ENCODE results near the gene CYP2C9. TPM values are rescaled to one million over a fixed set of nuclear protein-coding genes. Genes with fewer than 3 reads are reported as not detected.

CYP2C9 gene
- total and polyA plus RNA-seq, 2 experiments from 2014 or later, result not detected

GRCh38 chr10:94916423-94916822, 22.0 kb upstream of the CYP2C9 start:
- H3K27me3 Mint-ChIP-seq (ENCODE audit: insufficient read depth, low read depth, poor library complexity), result no peaks in the 10 kb centered on the region
- no peaks in the 10 kb centered on the region for H4K20me1 ChIP-seq (replicated peaks; ENCODE audit: insufficient read depth)
- no peak overlapping the region for H3K27ac ChIP-seq (ENCODE audit: low read depth)
- no peak overlapping the region for H3K4me3 Mint-ChIP-seq
- DNase-seq (ENCODE audit: low spot score), result no peak
- no peak overlapping the region for H2AFZ ChIP-seq
- H3K79me2 ChIP-seq (replicated peaks; ENCODE audit: insufficient read depth), result no peaks in the 10 kb centered on the region
- H3K36me3 ChIP-seq (ENCODE audit: insufficient read depth), result no peaks in the 10 kb centered on the region
- H3K4me1 Mint-ChIP-seq, result no peaks in the 10 kb centered on the region
- H3K27ac Mint-ChIP-seq, result no peak overlapping the region
- no peak for TF ChIP-seq EZH2 (IDR thresholded peaks at IDR 0.05; ENCODE audit: low read depth, unreplicated experiment)
- no peak for TF ChIP-seq ETS1 (IDR thresholded peaks at IDR 0.05)
- no peak for TF ChIP-seq POLR2AphosphoS5 (IDR thresholded peaks at IDR 0.05; ENCODE audit: low read depth)
- no peaks in the 10 kb centered on the region for H3F3A ChIP-seq (replicated peaks; ENCODE audit: low read depth)
- peaks cover 6% of the 10 kb centered on the region for H3K9me2 ChIP-seq (ENCODE audit: insufficient read depth)
- H3K9me3 Mint-ChIP-seq, result peaks cover 40% of the 10 kb centered on the region
- H3K4me1 ChIP-seq (ENCODE audit: insufficient read depth), result no peaks in the 10 kb centered on the region
- no peak for ATAC-seq
- H3K36me3 Mint-ChIP-seq (ENCODE audit: low read depth), result no peaks in the 10 kb centered on the region
- no peaks in the 10 kb centered on the region for H3K27me3 ChIP-seq (ENCODE audit: insufficient read depth)
- no peak overlapping the region for H3K4me2 ChIP-seq
- H3K4me3 ChIP-seq, result no peak overlapping the region

- H3K4me1 Mint-ChIP-seq, result no peaks in the 10 kb centered on the region
- H2AFZ ChIP-seq, result no peak overlapping the region
- peaks cover 1% of the 10 kb centered on the region; the same call in 1 of the 3 replicates for H3K36me3 Mint-ChIP-seq (ENCODE audit: low read depth)
- H3K9me2 ChIP-seq (ENCODE audit: insufficient read depth), result no peaks in the 10 kb centered on the region
- H3F3A ChIP-seq (replicated peaks; ENCODE audit: low read depth), result no peaks in the 10 kb centered on the region
- no peak overlapping the region for H3K27ac Mint-ChIP-seq
- peaks cover 1% of the 10 kb centered on the region; the same call in 2 of the 3 replicates for H3K9me3 Mint-ChIP-seq
- no peak overlapping the region for H3K4me2 ChIP-seq
- peaks cover 2% of the 10 kb centered on the region for H3K27me3 Mint-ChIP-seq (ENCODE audit: insufficient read depth, low read depth, poor library complexity)
- no peaks in the 10 kb centered on the region for H4K20me1 ChIP-seq (replicated peaks; ENCODE audit: insufficient read depth)
- H3K4me3 ChIP-seq, result no peak overlapping the region
- no peaks in the 10 kb centered on the region for H3K79me2 ChIP-seq (replicated peaks; ENCODE audit: insufficient read depth)
- no peak for DNase-seq (ENCODE audit: low spot score)
- H3K4me1 ChIP-seq (ENCODE audit: insufficient read depth), result no peaks in the 10 kb centered on the region
- no peak overlapping the region for H3K4me3 Mint-ChIP-seq
- no peaks in the 10 kb centered on the region for H3K36me3 ChIP-seq (ENCODE audit: insufficient read depth)
- H3K27ac ChIP-seq (ENCODE audit: low read depth), result no peak overlapping the region
- no peak for ATAC-seq
- no peaks in the 10 kb centered on the region for H3K27me3 ChIP-seq (ENCODE audit: insufficient read depth)
- TF ChIP-seq REST (IDR thresholded peaks at IDR 0.05; ENCODE audit: unreplicated experiment), result no peak
- no peak for TF ChIP-seq CTCF (conservative IDR thresholded peaks at IDR 0.05; ENCODE audit: low read depth in 2 of 2)
- TF ChIP-seq ZNF114 (CRISPR knock-in tag; IDR thresholded peaks at IDR 0.05), result no peak
- no peak for TF ChIP-seq NANOG (IDR thresholded peaks at IDR 0.05; ENCODE audit: borderline replicate concordance)
- no peak for TF ChIP-seq ZNF331 (CRISPR knock-in tag; IDR thresholded peaks at IDR 0.05; ENCODE audit: low read depth)
- no peak for TF ChIP-seq EZH2 (IDR thresholded peaks at IDR 0.05; ENCODE audit: low read depth, unreplicated experiment)
- TF ChIP-seq EZH2phosphoT487 (IDR thresholded peaks at IDR 0.05; ENCODE audit: unreplicated experiment), result no peak
- TF ChIP-seq ETS1 (IDR thresholded peaks at IDR 0.05), result no peak
- no peak for TF ChIP-seq CREB1 (CRISPR knock-in tag; IDR thresholded peaks at IDR 0.05; ENCODE audit: low read depth)
- no peak for TF ChIP-seq JUNB (IDR thresholded peaks at IDR 0.05; ENCODE audit: unreplicated experiment)
Measured at GRCh38 chr10:94936721-94937120, 1.7 kb upstream of the CYP2C9 start.

Measured in GM23338 (cell line).